ENCODE data around the gene NDUFA11.

Gene NDUFA11

GRCh38 chr19:5865772-5866171, 37.8 kb downstream of the NDUFA11 start:
- no peak overlapping the region for H3K9ac ChIP-seq (ENCODE audit: low read length)
- no peaks in the 10 kb centered on the region for H3K79me2 ChIP-seq (ENCODE audit: insufficient read depth, low read length)
- H3K4me3 ChIP-seq (ENCODE audit: insufficient read depth, low read length, poor library complexity, severe bottlenecking): no peak overlapping the region
- no peaks in the 10 kb centered on the region for H3K9me3 ChIP-seq (ENCODE audit: insufficient read depth, low read length)
- no peak overlapping the region for H3K4me2 ChIP-seq (ENCODE audit: low read depth, low read length, poor library complexity, severe bottlenecking)
- H3K27ac ChIP-seq (ENCODE audit: low read depth, low read length): no peak overlapping the region
- no peaks in the 10 kb centered on the region for H3K27me3 ChIP-seq (ENCODE audit: low read length)
- TF ChIP-seq, protein P1, sequence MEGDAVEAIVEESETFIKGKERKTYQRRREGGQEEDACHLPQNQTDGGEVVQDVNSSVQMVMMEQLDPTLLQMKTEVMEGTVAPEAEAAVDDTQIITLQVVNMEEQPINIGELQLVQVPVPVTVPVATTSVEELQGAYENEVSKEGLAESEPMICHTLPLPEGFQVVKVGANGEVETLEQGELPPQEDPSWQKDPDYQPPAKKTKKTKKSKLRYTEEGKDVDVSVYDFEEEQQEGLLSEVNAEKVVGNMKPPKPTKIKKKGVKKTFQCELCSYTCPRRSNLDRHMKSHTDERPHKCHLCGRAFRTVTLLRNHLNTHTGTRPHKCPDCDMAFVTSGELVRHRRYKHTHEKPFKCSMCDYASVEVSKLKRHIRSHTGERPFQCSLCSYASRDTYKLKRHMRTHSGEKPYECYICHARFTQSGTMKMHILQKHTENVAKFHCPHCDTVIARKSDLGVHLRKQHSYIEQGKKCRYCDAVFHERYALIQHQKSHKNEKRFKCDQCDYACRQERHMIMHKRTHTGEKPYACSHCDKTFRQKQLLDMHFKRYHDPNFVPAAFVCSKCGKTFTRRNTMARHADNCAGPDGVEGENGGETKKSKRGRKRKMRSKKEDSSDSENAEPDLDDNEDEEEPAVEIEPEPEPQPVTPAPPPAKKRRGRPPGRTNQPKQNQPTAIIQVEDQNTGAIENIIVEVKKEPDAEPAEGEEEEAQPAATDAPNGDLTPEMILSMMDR (IDR thresholded peaks at IDR 0.05; ENCODE audit: insufficient read depth, low read length, poor library complexity, severe bottlenecking): no peak
- TF ChIP-seq EZH2phosphoT487 (conservative IDR thresholded peaks at IDR 0.05; ENCODE audit: low read length): no peak
- H2AFZ ChIP-seq (ENCODE audit: low read depth, low read length, severe bottlenecking): no peak overlapping the region
- H3K9me2 ChIP-seq (replicated peaks; ENCODE audit: insufficient read depth, low read length): no peaks in the 10 kb centered on the region
- no peaks in the 10 kb centered on the region for H3K36me3 ChIP-seq (ENCODE audit: low read length)
- H4K20me1 ChIP-seq (ENCODE audit: low read depth, low read length): no peaks in the 10 kb centered on the region
- H3F3A ChIP-seq (ENCODE audit: insufficient read depth): no peaks in the 10 kb centered on the region

- Histone ChIP-seq H3K4me2 (ENCODE audit: low read depth, low read length, poor library complexity, severe bottlenecking) (no peak overlapping the region), H4K20me1 (ENCODE audit: low read depth, low read length) (no peaks in the 10 kb centered on the region), H3K27ac (ENCODE audit: low read depth, low read length) (no peak overlapping the region), H3K4me3 (ENCODE audit: insufficient read depth, low read length, poor library complexity, severe bottlenecking) (no peak overlapping the region), H3K9ac (ENCODE audit: low read length) (no peak overlapping the region), H3K36me3 (ENCODE audit: low read length) (no peaks in the 10 kb centered on the region), H2AFZ (ENCODE audit: low read depth, low read length, severe bottlenecking) (no peak overlapping the region), H3K9me2 (replicated peaks; ENCODE audit: insufficient read depth, low read length) (no peaks in the 10 kb centered on the region), H3F3A (ENCODE audit: insufficient read depth) (no peaks in the 10 kb centered on the region), H3K27me3 (ENCODE audit: low read length) (no peaks in the 10 kb centered on the region), H3K9me3 (ENCODE audit: insufficient read depth, low read length) (no peaks in the 10 kb centered on the region), H3K79me2 (ENCODE audit: insufficient read depth, low read length) (no peaks in the 10 kb centered on the region)
- no peak for TF ChIP-seq EZH2phosphoT487 (conservative IDR thresholded peaks at IDR 0.05; ENCODE audit: low read length)
- TF ChIP-seq, protein P1 (IDR thresholded peaks at IDR 0.05; ENCODE audit: insufficient read depth, low read length, poor library complexity, severe bottlenecking): no peak
Measured at GRCh38 chr19:5864725-5865486, 38.7 kb downstream of the NDUFA11 start.

DNA sequence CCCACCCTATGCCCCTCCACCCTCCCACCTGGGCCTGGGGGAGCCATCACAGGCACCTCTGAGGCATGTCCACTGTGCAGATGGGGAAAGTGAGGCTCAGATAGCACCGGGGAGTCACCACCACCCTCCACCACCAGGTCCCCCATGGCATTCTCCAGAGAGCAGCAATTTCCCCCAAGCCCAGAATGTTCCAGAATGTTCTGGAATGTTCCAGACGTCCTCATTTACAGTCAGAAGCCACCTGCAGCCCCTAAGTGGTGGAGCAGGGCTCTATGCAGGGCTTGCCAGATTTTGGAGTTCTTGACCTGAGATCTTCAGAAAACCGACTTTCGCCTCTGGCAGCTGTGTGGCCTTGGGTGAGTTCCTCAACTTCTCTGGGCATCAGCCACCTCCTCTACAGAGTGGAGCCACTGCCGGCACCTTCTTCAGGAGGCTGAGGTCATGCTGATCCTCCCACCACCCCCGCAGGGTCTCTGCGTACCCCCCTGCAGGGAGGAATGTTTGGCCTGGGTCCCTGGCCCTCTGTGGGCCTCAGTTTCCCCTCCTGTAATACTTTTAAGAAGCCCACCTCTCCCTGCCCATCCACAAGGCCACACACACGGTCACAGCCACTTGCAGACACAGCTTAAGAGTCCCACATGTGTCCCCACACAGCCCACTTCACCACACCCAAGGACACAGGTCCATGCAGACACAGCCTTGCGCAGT, 39.4 kb downstream of the NDUFA11 start:
- H3F3A ChIP-seq (ENCODE audit: insufficient read depth): no peaks in the 10 kb centered on the region
- no peak overlapping the region for H3K27ac ChIP-seq (ENCODE audit: low read depth, low read length)
- TF ChIP-seq, protein P1 (IDR thresholded peaks at IDR 0.05; ENCODE audit: insufficient read depth, low read length, poor library complexity, severe bottlenecking): no peak
- TF ChIP-seq EZH2phosphoT487 (conservative IDR thresholded peaks at IDR 0.05; ENCODE audit: low read length): no peak
- H3K36me3 ChIP-seq (ENCODE audit: low read length): no peaks in the 10 kb centered on the region
- H3K4me2 ChIP-seq (ENCODE audit: low read depth, low read length, poor library complexity, severe bottlenecking): no peak overlapping the region
- H3K9me2 ChIP-seq (replicated peaks; ENCODE audit: insufficient read depth, low read length): no peaks in the 10 kb centered on the region
- no peak overlapping the region for H3K9ac ChIP-seq (ENCODE audit: low read length)
- H3K79me2 ChIP-seq (ENCODE audit: insufficient read depth, low read length): no peaks in the 10 kb centered on the region
- H2AFZ ChIP-seq (ENCODE audit: low read depth, low read length, severe bottlenecking): no peak overlapping the region
- H3K9me3 ChIP-seq (ENCODE audit: insufficient read depth, low read length): no peaks in the 10 kb centered on the region
- H4K20me1 ChIP-seq (ENCODE audit: low read depth, low read length): no peaks in the 10 kb centered on the region
- no peaks in the 10 kb centered on the region for H3K27me3 ChIP-seq (ENCODE audit: low read length)
- H3K4me3 ChIP-seq (ENCODE audit: insufficient read depth, low read length, poor library complexity, severe bottlenecking): no peak overlapping the region

All from SU-DHL-6 (cell line).